ENCODE measurements around the gene PRDX6.

Gene PRDX6

GRCh38 chr1:173530795-173531693, 53.9 kb downstream of the PRDX6 start:
- Mint-ChIP-seq H3K27ac (no peak overlapping the region), H3K27me3 (no peaks in the 10 kb centered on the region), H3K4me3 (no peak overlapping the region), H3K4me1 (ENCODE audit: low read depth) (peaks cover 35% of the 10 kb centered on the region), H3K36me3 (no peaks in the 10 kb centered on the region), H3K9me3 (ENCODE audit: low read depth) (no peaks in the 10 kb centered on the region)

- H3K36me3 Mint-ChIP-seq: no peaks in the 10 kb centered on the region
- H3K4me1 Mint-ChIP-seq (ENCODE audit: low read depth): peaks cover 32% of the 10 kb centered on the region
- H3K4me3 Mint-ChIP-seq: peak overlapping the region; percentile 53
- H3K27me3 Mint-ChIP-seq: no peaks in the 10 kb centered on the region
- no peak overlapping the region for H3K27ac Mint-ChIP-seq
- H3K9me3 Mint-ChIP-seq (ENCODE audit: low read depth): no peaks in the 10 kb centered on the region
Observed at GRCh38 chr1:173532237-173532636, 55.1 kb downstream of the PRDX6 start.

- H3K36me3 Mint-ChIP-seq: peaks cover 8% of the 10 kb centered on the region
- H3K9me3 Mint-ChIP-seq (ENCODE audit: low read depth): no peaks in the 10 kb centered on the region
- H3K27me3 Mint-ChIP-seq: no peaks in the 10 kb centered on the region
- no peak overlapping the region for H3K4me3 Mint-ChIP-seq
- H3K4me1 Mint-ChIP-seq (ENCODE audit: low read depth): peaks cover 14% of the 10 kb centered on the region
- H3K27ac Mint-ChIP-seq: no peak overlapping the region
Observed at GRCh38 chr1:173536223-173536622, 59.1 kb downstream of the PRDX6 start.
